Prostate gland (tissue), 2 donors: Measurements from ENCODE around the gene DPYSL5. TPM values are rescaled to one million over a fixed set of nuclear protein-coding genes. Genes with fewer than 3 reads are reported as not detected.

Experiments used
- DNase-seq: peaks from one replicate; pipeline ENCODE4 v3.0.0-alpha.2; 2019; ENCODE audit warnings: low spot score
- H3K27ac ChIP-seq, 2 donors: fragments of 200-600 bp; sonication (generic); 2 replicates each; pipeline ENCODE4 v1.5.1; 2017 to 2019
- H3K27me3 ChIP-seq: fragments of 200-600 bp; sonication (generic); replicated peaks from 2 replicates; pipeline ENCODE4 v1.5.1; 2019; ENCODE audit not compliant: insufficient read depth
- H3K36me3 ChIP-seq, 2 donors: fragments of 200-600 bp; sonication (generic); 1 replicate in 1 of 2; 2 replicates in 1 of 2; pipeline versions ENCODE4 v1.5.1 to v1.8.1; 2017 to 2019
- H3K4me1 ChIP-seq: fragments of 200-600 bp; sonication (generic); replicated peaks from 2 replicates; pipeline ENCODE4 v1.5.1; 2019
- H3K4me3 ChIP-seq, 2 donors: fragments of 200-600 bp; sonication (generic); 2 replicates each; pipeline ENCODE4 v1.5.1; 2017 to 2019
- H3K9me3 ChIP-seq: fragments of 200-600 bp; sonication (generic); 2 replicates; pipeline ENCODE4 v1.5.1; 2017
- CTCF ChIP-seq, 4 experiments: fragments of 200-600 bp in 2 of 4; fragments of 450-650 bp in 2 of 4; sonication (generic) in 2 of 4; IDR thresholded peaks; 1 replicate in 3 of 4; 2 replicates in 1 of 4; pipeline ENCODE4 v1.5.1; 2016 to 2019; ENCODE audit warnings: antibody characterized with exemption in 4 of 4, mild to moderate bottlenecking in 2 of 4, moderate library complexity in 2 of 4
- POLR2A ChIP-seq: fragments of 450-650 bp; IDR thresholded peaks from one replicate; pipeline ENCODE4 v1.6.1; 2016; ENCODE audit warnings: antibody characterized with exemption, mild to moderate bottlenecking
- POLR2AphosphoS5 ChIP-seq: sonication (generic); formaldehyde crosslinking; IDR thresholded peaks from one replicate; pipeline ENCODE4 v1.6.1; 2017; ENCODE audit warnings: antibody characterized with exemption
- WGBS: methylation state at CpG from one replicate; pipeline ENCODE4 v1.1.5; 2018; 5-methylcytosine and 5-hydroxymethylcytosine counted together
- intact Hi-C: fragments of 100-400 bp; cut with DNase I; formaldehyde crosslinking; loops from one replicate; pipeline ENCODE4 v1.14.2; 2022
- total RNA-seq, 2 donors: library from RNA; depleted of rRNA; stranded (reverse); fragments of >200 nt; gene quantifications; one replicate each; pipeline ENCODE4 v1.1.0, GENCODE V29; 2016

The DPYSL5 gene
- total RNA-seq, 2 donors from 2014 or later, result 1.2 TPM; not detected in 1

GRCh38 chr2:26959331-26959730 is 111.4 kb downstream of the DPYSL5 start:
- Histone ChIP-seq H3K9me3 (no peaks in the 10 kb centered on the region), H3K27ac (no peak overlapping the region), H3K36me3 (no peaks in the 10 kb centered on the region), H3K27me3 (peaks cover 8% of the 10 kb centered on the region), H3K4me3 (no peak overlapping the region), H3K4me1 (no peaks in the 10 kb centered on the region)
- no peak for DNase-seq
- intact Hi-C loops, result no loop called here
- WGBS, result 89% methylated on average over 2 of the region's 2 CpGs
- no peak for TF ChIP-seq CTCF (IDR thresholded peaks at IDR 0.05)
- no peak for TF ChIP-seq POLR2A
- TF ChIP-seq POLR2AphosphoS5, result no peak

GRCh38 chr2:26964446-26965130 is 116.7 kb downstream of the DPYSL5 start:
- Histone ChIP-seq H3K4me1 (no peaks in the 10 kb centered on the region), H3K27me3 (peaks cover 2% of the 10 kb centered on the region), H3K36me3 (no peaks in the 10 kb centered on the region), H3K27ac (no peak overlapping the region), H3K4me3 (no peak overlapping the region), H3K9me3 (no peaks in the 10 kb centered on the region)
- DNase-seq, result no peak
- intact Hi-C loops, result loop anchor here (5.0 to 10.0 kb wide), 2 partner anchors 123 to 320 kb away; partner anchors contain the start of genes KHK and TRIM54
- WGBS, result 50% methylated on average over 3 of the region's 3 CpGs
- TF ChIP-seq CTCF (IDR thresholded peaks at IDR 0.05) (no peak), POLR2AphosphoS5 (no peak), POLR2A (no peak)

- Histone ChIP-seq H3K4me3 (no peak overlapping the region), H3K27me3 (no peaks in the 10 kb centered on the region), H3K9me3 (no peaks in the 10 kb centered on the region), H3K27ac (no peak overlapping the region), H3K36me3 (no peaks in the 10 kb centered on the region), H3K4me1 (no peaks in the 10 kb centered on the region)
- intact Hi-C loops, result loop anchor here (10.0 kb wide), 1 partner anchor 317 kb away; the partner anchor contains the start of gene TRIM54
- WGBS, result 68% methylated on average over 3 of the region's 3 CpGs
- DNase-seq, result no peak
- TF ChIP-seq CTCF (IDR thresholded peaks at IDR 0.05), result no peak
- TF ChIP-seq POLR2AphosphoS5, result no peak
- TF ChIP-seq POLR2A, result no peak
Measured at GRCh38 chr2:26968001-26968400, 120.1 kb downstream of the DPYSL5 start.

- DNase-seq, result no peak
- 81% methylated on average over 10 of the region's 10 CpGs for WGBS
- Histone ChIP-seq H3K9me3 (no peaks in the 10 kb centered on the region), H3K4me3 (no peak overlapping the region), H3K27ac (no peak overlapping the region), H3K4me1 (no peaks in the 10 kb centered on the region), H3K27me3 (no peaks in the 10 kb centered on the region), H3K36me3 (no peaks in the 10 kb centered on the region)
- intact Hi-C loops, result loop anchor here (10.0 kb wide), 1 partner anchor 316 kb away; the partner anchor contains the start of gene TRIM54
- TF ChIP-seq CTCF (IDR thresholded peaks at IDR 0.05), result no peak
- TF ChIP-seq POLR2A, result no peak
- no peak for TF ChIP-seq POLR2AphosphoS5
Measured at GRCh38 chr2:26969077-26969844, 121.3 kb downstream of the DPYSL5 start.
